ENCODE measurements around the gene CDC16. TPM values are rescaled to one million over a fixed set of nuclear protein-coding genes. Genes with fewer than 3 reads are reported as not detected.

The CDC16 gene
- total and polyA plus RNA-seq, 2 of the 13 experiments (the other 11 are each of a cell fraction or from before 2014, with no cell fraction given): 24.2 to 60.9 TPM

DNA sequence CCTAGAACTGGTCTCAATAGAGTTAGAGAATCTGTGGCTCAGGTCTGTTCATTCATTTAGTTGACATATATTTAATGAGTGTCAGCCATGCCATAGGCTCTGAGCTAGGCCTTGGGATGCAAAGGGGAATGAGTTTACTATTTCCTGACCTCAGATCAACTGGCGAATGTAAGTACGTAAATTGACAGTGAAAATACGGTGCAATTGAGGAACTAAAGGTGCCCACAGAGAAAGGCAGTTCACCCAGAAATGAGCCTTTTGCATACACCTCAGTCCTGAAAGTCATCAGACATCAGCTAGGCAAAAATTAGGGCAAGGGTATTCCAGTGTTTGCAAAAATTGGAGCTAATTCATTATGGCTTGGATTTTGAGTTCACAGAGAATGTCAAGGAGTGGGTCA, 26.1 kb downstream of the CDC16 start:
- H3K9me3 ChIP-seq (ENCODE audit: low read length): no peaks in the 10 kb centered on the region
- no peak overlapping the region for H3K4me2 ChIP-seq (ENCODE audit: low read depth, low read length)
- no peaks in the 10 kb centered on the region for H3K4me1 ChIP-seq (ENCODE audit: insufficient read depth, low read length)
- WGBS (ENCODE audit: low lambda C conversion rate): 97% methylated on average over 3 of the region's 3 CpGs
- BruUV-seq (replicated peaks): TSS peak; percentile 20
- no peak overlapping the region for H3K9ac ChIP-seq (ENCODE audit: insufficient read depth, low read depth, low read length)
- CTCF ChIA-PET (ENCODE audit: low intra/inter-chr PET ratio, low total read pairs): no interaction called here
- H4K20me1 ChIP-seq (ENCODE audit: insufficient read depth, low read length): no peaks in the 10 kb centered on the region
- no peak overlapping the region for H3K4me3 ChIP-seq (replicated peaks in 1 of 3; ENCODE audit: insufficient read depth in 1 of 3, low read depth in 2 of 3, low read length in 3 of 3)
- in situ Hi-C loops (cut with HindIII; ENCODE audit: extremely low pct_ligation_motif_present, low pct_unique_long_range_greater_than_20kb) (no loop called here), intact Hi-C loops (cut with micrococcal nuclease; ENCODE audit: unreplicated experiment) (no loop called here)
- DNase-seq (ENCODE audit: low spot score) (no peak), ATAC-seq (no peak), FAIRE-seq (no peak)
- no peaks in the 10 kb centered on the region for H3K79me2 ChIP-seq (ENCODE audit: insufficient read depth, low read length)
- POLR2A ChIA-PET: no interaction called here
- H3K36me3 ChIP-seq (replicated peaks in 1 of 2; ENCODE audit: control insufficient read depth in 1 of 2, insufficient read depth in 2 of 2, low read length in 2 of 2): peaks cover 33 to 83% of the 10 kb centered on the region in 2 experiments
- H2AFZ ChIP-seq (ENCODE audit: low read length): no peak overlapping the region
- no peak overlapping the region for H3K27ac ChIP-seq (ENCODE audit: extremely low read length, insufficient read depth, low read length)
- H3K27me3 ChIP-seq (ENCODE audit: control insufficient read depth in 1 of 2, insufficient read depth in 2 of 2, low read length in 2 of 2): no peaks in the 10 kb centered on the region
- TF ChIP-seq PAF1 (CRISPR knock-in tag; IDR thresholded peaks at IDR 0.05) (no peak), SMYD3 (CRISPR knock-in tag; IDR thresholded peaks at IDR 0.05) (no peak), XRCC5 (optimal IDR thresholded peaks at IDR 0.05; ENCODE audit: low read length) (no peak), KIAA2018 (CRISPR knock-in tag; IDR thresholded peaks at IDR 0.05; ENCODE audit: borderline replicate concordance) (no peak), SNAI1 (CRISPR knock-in tag; IDR thresholded peaks at IDR 0.05; ENCODE audit: borderline replicate concordance) (no peak), NFYB (CRISPR knock-in tag; IDR thresholded peaks at IDR 0.05) (no peak), ARNTL (CRISPR knock-in tag; IDR thresholded peaks at IDR 0.05) (no peak), ZNF264 (CRISPR knock-in tag; IDR thresholded peaks at IDR 0.05) (no peak), FLYWCH1 (CRISPR knock-in tag; IDR thresholded peaks at IDR 0.05) (no peak), ZNF891 (CRISPR knock-in tag; IDR thresholded peaks at IDR 0.05) (no peak), ZNF512 (CRISPR knock-in tag; IDR thresholded peaks at IDR 0.05) (no peak), HNF1B (CRISPR knock-in tag; IDR thresholded peaks at IDR 0.05) (no peak), RORA (CRISPR knock-in tag; IDR thresholded peaks at IDR 0.05) (no peak), PREB (CRISPR knock-in tag; IDR thresholded peaks at IDR 0.05) (no peak)
